ENCODE data around the gene TRPM5. TPM values are rescaled to one million over a fixed set of nuclear protein-coding genes. Genes with fewer than 3 reads are reported as not detected.
A peak's percentile ranks its signal among the peaks of the same experiment; 100 is the strongest.

Gene TRPM5
- total RNA-seq, 1 experiment from 2014 or later, result 0.11 TPM

DNA sequence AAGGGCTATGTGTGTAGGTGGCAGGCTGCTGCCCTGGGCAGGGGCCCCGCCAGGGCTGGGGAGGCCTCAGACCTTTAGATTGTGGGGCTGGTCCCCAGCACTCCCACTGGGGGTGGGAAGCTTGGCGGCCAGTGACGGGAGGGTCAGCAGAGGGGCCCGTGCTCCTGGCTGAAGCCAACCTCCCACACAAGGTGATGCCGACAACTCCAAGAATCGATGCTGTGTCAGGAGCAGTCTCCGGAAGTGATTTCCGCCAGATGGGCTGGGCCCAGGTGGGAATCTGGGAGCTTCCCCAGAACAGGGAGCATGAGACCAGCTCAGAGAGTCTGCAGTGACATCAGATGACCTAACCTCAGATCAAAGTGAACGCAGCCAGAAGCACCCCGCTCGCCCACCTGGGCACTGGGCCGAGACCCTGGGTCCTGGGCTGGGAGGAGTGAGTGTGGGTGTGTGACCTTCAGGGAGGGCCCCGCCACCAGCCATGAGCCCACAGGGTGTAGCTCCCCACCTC is 7.7 kb downstream of the TRPM5 start:
- DNase-seq (ENCODE audit: low read depth), result no peak

GRCh38 chr11:2436013-2436520 is 8.2 kb downstream of the TRPM5 start:
- no peak for DNase-seq (ENCODE audit: low read depth)

GRCh38 chr11:2435288-2436012 is 8.9 kb downstream of the TRPM5 start:
- no peak for DNase-seq (ENCODE audit: low read depth)

- DNase-seq (ENCODE audit: low read depth), result no peak
Measured at GRCh38 chr11:2434506-2435255, 9.6 kb downstream of the TRPM5 start.

GRCh38 chr11:2434008-2434407 is 10.3 kb downstream of the TRPM5 start:
- DNase-seq (ENCODE audit: low read depth), result no peak

- DNase-seq (ENCODE audit: low read depth), result no peak
Measured at GRCh38 chr11:2433106-2433925, 11.0 kb downstream of the TRPM5 start.

- DNase-seq (ENCODE audit: low read depth), result no peak
Measured at GRCh38 chr11:2432628-2433071, 11.7 kb downstream of the TRPM5 start.

DNA sequence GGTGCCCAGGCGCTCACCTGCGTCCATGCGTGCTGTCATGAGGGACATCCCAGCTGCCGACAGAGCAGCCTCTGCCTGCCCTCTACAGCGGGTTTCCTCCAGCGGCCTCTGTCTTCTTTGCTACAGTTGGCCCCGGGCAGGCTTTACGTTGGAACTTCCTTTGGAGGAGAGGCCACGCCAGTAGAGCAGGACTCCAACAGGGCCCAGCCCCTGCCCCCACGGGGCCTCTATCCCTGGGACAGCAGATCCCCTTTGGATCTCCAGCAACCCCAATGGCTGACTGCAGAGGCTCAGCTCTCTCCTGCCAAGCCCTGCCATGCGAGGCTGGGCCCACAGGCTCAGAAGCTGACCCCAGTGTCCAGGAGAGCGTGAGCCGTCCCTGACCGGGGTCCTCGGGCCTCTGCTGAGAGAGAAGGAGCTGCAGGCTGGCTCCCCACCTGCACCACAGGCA is 12.1 kb downstream of the TRPM5 start:
- DNase-seq (ENCODE audit: low read depth), result no peak

GRCh38 chr11:2431395-2431794 is 12.9 kb downstream of the TRPM5 start:
- DNase-seq (ENCODE audit: low read depth), result no peak

- peak; percentile 51 for DNase-seq (ENCODE audit: low read depth)
Measured at GRCh38 chr11:2428322-2428795, 16.0 kb downstream of the TRPM5 start.

DNA sequence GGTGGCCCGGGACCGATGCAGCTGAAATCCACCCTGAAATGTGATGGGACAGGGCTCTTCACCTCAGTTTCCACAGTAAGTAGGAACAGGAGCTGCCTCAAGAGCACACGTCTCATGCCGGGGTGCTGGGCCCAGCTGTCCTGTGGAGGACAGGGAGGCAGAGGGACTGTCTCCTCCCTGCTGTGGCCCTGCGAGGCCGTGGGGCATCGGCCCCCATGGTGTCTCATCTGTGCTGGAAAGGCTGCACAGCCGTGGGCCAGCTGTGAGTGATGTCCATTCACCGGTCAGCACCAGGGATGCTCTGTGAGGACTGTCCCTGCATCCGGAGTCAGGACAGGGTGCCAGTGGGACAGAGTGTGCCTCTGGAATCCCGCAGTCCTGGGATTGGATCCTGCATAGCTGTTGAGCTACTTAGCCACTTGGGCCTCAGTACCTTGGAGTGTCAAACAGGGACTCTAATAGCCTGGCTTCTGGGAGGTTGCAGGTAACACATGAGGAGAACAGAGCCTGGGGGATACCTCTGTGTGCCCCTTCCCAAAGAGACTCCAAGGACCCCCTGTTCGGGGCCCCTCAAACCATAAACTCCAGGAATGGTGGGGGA is 16.5 kb downstream of the TRPM5 start:
- no peak for DNase-seq (ENCODE audit: low read depth)

- no peak for DNase-seq (ENCODE audit: low read depth)
Measured at GRCh38 chr11:2426826-2427521, 17.3 kb downstream of the TRPM5 start.

- no peak for DNase-seq (ENCODE audit: low read depth)
Measured at GRCh38 chr11:2426221-2426620, 18.1 kb downstream of the TRPM5 start.

DNA sequence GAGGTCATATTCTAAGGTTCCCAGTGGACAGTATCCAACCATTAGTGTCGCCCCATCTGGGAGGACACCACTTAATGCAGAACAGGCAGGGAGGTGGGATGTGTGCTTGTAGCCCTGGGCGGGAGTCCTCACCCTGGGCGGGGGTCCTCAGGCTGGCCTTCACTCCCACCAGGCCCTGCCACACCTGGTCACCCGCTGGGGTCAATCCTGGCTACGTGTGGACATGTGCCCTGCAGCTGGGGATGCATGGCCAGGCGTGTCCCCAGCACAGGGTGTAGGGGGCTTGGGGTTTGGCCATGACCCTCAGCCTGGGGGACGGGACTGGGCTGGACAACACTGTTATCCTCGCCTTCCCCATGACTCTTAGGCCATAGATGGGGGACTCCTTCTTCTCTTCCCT is 18.8 kb downstream of the TRPM5 start:
- DNase-seq (ENCODE audit: low read depth), result no peak

GRCh38 chr11:2424811-2425495 is 19.4 kb downstream of the TRPM5 start:
- DNase-seq (ENCODE audit: low read depth), result no peak

GRCh38 chr11:2423157-2424025 is 20.9 kb downstream of the TRPM5 start:
- DNase-seq (ENCODE audit: low read depth), result no peak

- DNase-seq (ENCODE audit: low read depth), result no peak
Measured at GRCh38 chr11:2422461-2423156, 21.7 kb downstream of the TRPM5 start.

DNA sequence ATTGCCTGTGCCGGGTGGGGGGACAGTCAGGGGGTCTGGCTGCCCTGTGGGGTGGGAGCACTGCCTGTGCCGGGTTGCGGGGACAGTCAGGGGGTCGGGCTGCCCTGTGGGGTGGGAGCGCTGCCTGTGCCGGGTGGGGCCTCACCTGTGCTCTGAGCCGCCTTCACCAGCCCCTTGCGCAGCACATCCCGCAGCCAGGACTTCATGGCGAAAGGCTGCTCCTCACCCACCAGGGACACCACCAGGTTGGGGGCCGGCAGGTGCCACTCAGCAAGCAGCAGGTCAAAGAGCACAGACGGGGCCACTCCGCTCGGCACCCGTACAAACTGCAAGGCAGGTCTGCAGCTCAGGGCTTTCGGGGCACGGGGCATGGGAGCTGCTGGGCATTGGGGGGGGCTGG is 22.3 kb downstream of the TRPM5 start:
- DNase-seq (ENCODE audit: low read depth), result no peak

Data from Daoy (cell line).